OCI-LY7 (cell line): ENCODE data around the gene SLC6A12.

Experiments
- EZH2phosphoT487 ChIP-seq: fragments of 200-600 bp; sonication (generic); IDR thresholded peaks from 2 replicates; pipeline ENCODE4 v1.6.1; 2018; ENCODE audit warnings: low read depth, borderline replicate concordance, mild to moderate bottlenecking, mixed run types, antibody characterized with exemption, low read length, moderate library complexity, mixed read lengths
- TF ChIP-seq, protein P1 (sequence below): fragments of 200-600 bp; sonication (generic); conservative IDR thresholded peaks from 2 replicates; pipeline ENCODE4 v1.5.1; 2014; ENCODE audit warnings: mild to moderate bottlenecking, antibody characterized with exemption, low read length, moderate library complexity, mixed read lengths

DNA sequence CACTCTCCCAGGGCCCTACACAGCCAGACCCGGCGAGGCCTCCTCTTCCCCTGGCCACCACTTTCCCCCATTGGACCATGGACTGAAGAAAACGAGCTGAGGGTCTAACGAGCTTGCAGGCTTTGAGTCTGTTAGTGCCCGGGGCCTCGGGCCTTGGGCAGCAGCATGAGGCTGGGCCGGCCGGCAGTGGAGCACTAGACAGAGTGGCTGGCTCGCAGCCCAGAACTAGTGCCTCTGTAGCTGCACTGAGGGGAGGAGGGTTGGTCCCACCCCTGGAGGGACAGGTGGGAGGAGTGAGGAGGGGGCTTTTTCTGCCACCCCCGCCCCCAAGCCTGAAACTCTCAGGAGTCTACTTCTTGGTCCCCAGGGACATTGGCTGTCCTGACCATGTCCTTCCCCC is 38.7 kb downstream of the SLC6A12 start:
- TF ChIP-seq, protein P1, sequence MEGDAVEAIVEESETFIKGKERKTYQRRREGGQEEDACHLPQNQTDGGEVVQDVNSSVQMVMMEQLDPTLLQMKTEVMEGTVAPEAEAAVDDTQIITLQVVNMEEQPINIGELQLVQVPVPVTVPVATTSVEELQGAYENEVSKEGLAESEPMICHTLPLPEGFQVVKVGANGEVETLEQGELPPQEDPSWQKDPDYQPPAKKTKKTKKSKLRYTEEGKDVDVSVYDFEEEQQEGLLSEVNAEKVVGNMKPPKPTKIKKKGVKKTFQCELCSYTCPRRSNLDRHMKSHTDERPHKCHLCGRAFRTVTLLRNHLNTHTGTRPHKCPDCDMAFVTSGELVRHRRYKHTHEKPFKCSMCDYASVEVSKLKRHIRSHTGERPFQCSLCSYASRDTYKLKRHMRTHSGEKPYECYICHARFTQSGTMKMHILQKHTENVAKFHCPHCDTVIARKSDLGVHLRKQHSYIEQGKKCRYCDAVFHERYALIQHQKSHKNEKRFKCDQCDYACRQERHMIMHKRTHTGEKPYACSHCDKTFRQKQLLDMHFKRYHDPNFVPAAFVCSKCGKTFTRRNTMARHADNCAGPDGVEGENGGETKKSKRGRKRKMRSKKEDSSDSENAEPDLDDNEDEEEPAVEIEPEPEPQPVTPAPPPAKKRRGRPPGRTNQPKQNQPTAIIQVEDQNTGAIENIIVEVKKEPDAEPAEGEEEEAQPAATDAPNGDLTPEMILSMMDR, result no peak
- TF ChIP-seq EZH2phosphoT487, result no peak
